Astrocyte (in vitro differentiated cells and primary cell): ENCODE measurements around the gene TENM3. TPM values are rescaled to one million over a fixed set of nuclear protein-coding genes. Genes with fewer than 3 reads are reported as not detected.

Source experiments
- DNase-seq: peaks from one replicate; pipeline ENCODE4 v3.0.0-alpha.2; 2010; ENCODE audit warnings: low read depth
- FAIRE-seq: peaks from 2 replicates; lab custom pipeline; 2011; peaks lifted over from hg19 to GRCh38; lab: Jason Lieb, UNC
- H2AFZ ChIP-seq: 2 replicates; pipeline ENCODE4 v1.6.0; 2012; ENCODE audit warnings: low read depth, low read length, inconsistent platforms
- H3K27ac ChIP-seq: 2 replicates; pipeline ENCODE4 v1.5.1; 2011; ENCODE audit warnings: low read depth, low read length, inconsistent platforms
- H3K27me3 ChIP-seq: 2 replicates; pipeline ENCODE4 v1.6.0; 2011; ENCODE audit warnings: low read length, inconsistent platforms; ENCODE audit not compliant: insufficient read depth
- H3K36me3 ChIP-seq: 2 replicates; pipeline ENCODE4 v1.5.1; 2011; ENCODE audit warnings: low read length, inconsistent platforms; ENCODE audit not compliant: insufficient read depth
- H3K4me1 ChIP-seq: 2 replicates; pipeline ENCODE4 v1.5.1; 2011; ENCODE audit warnings: low read length, inconsistent platforms; ENCODE audit not compliant: insufficient read depth
- H3K4me2 ChIP-seq: 2 replicates; pipeline ENCODE4 v1.6.0; 2012; ENCODE audit warnings: low read length, inconsistent platforms
- H3K4me3 ChIP-seq: 2 replicates; pipeline ENCODE4 v1.5.1; 2011; ENCODE audit warnings: low read depth, mild to moderate bottlenecking, low read length, inconsistent platforms; ENCODE audit not compliant: insufficient read depth
- H3K79me2 ChIP-seq: 2 replicates; pipeline ENCODE4 v1.6.0; 2012; ENCODE audit warnings: mild to moderate bottlenecking, low read length, inconsistent platforms; ENCODE audit not compliant: insufficient read depth
- H3K9ac ChIP-seq: 2 replicates; pipeline ENCODE4 v1.6.0; 2012; ENCODE audit warnings: mild to moderate bottlenecking, low read length, inconsistent platforms
- H3K9me3 ChIP-seq: 2 replicates; pipeline ENCODE4 v1.5.1; 2012; ENCODE audit warnings: low read depth, mild to moderate bottlenecking, low read length, inconsistent platforms; ENCODE audit not compliant: insufficient read depth
- H4K20me1 ChIP-seq: 2 replicates; pipeline ENCODE4 v1.6.0; 2012; ENCODE audit warnings: low read length, inconsistent platforms; ENCODE audit not compliant: insufficient read depth
- H3K27ac Mint-ChIP-seq: one replicate; pipeline ENCODE4 v1.8.0; 2021; ENCODE audit warnings: mild to moderate bottlenecking, mixed read lengths; ENCODE audit not compliant: unreplicated experiment
- H3K27me3 Mint-ChIP-seq: one replicate; pipeline ENCODE4 v1.8.0; 2021; ENCODE audit warnings: low read depth, mixed read lengths; ENCODE audit not compliant: unreplicated experiment
- H3K36me3 Mint-ChIP-seq: one replicate; pipeline ENCODE4 v1.8.0; 2021; ENCODE audit warnings: low read depth, mixed read lengths; ENCODE audit not compliant: unreplicated experiment
- H3K4me1 Mint-ChIP-seq: one replicate; pipeline ENCODE4 v1.8.0; 2021; ENCODE audit warnings: low read depth, mixed read lengths; ENCODE audit not compliant: unreplicated experiment
- H3K4me3 Mint-ChIP-seq: one replicate; pipeline ENCODE4 v1.8.0; 2021; ENCODE audit warnings: mild to moderate bottlenecking, moderate library complexity, mixed read lengths; ENCODE audit not compliant: unreplicated experiment
- H3K9me3 Mint-ChIP-seq: one replicate; pipeline ENCODE4 v1.8.0; 2021; ENCODE audit warnings: mild to moderate bottlenecking, mixed read lengths; ENCODE audit not compliant: unreplicated experiment
- CTCF ChIP-seq: IDR thresholded peaks from 2 replicates; pipeline ENCODE4 v1.5.1; 2011; ENCODE audit warnings: low read depth, mild to moderate bottlenecking, inconsistent platforms, low read length, moderate library complexity; ENCODE audit not compliant: insufficient read depth
- EZH2 ChIP-seq: IDR thresholded peaks from 2 replicates; pipeline ENCODE4 v1.6.1; 2012; ENCODE audit warnings: mild to moderate bottlenecking, low read length, inconsistent platforms; ENCODE audit not compliant: insufficient read depth
- total RNA-seq: library from RNA; stranded (reverse); gene quantifications from 2 replicates; pipeline ENCODE4 v1.2.1, GENCODE V29; 2021

Gene TENM3
- total RNA-seq, 1 donor from 2014 or later, result 127 TPM

GRCh38 chr4:182528819-182529218 is 285.6 kb downstream of the TENM3 start:
- Mint-ChIP-seq H3K4me1 (peaks cover 21% of the 10 kb centered on the region), H3K4me3 (no peak overlapping the region), H3K36me3 (peaks cover 4% of the 10 kb centered on the region), H3K27me3 (no peaks in the 10 kb centered on the region), H3K9me3 (no peaks in the 10 kb centered on the region), H3K27ac (no peak overlapping the region)
- no peaks in the 10 kb centered on the region for H3K9me3 ChIP-seq
- H4K20me1 ChIP-seq, result peaks cover 24% of the 10 kb centered on the region
- no peak overlapping the region for H3K9ac ChIP-seq
- no peaks in the 10 kb centered on the region for H3K36me3 ChIP-seq
- peaks cover 24% of the 10 kb centered on the region for H3K79me2 ChIP-seq
- no peak overlapping the region for H3K4me3 ChIP-seq
- H2AFZ ChIP-seq, result no peak overlapping the region
- peaks cover 11% of the 10 kb centered on the region for H3K4me1 ChIP-seq
- H3K27me3 ChIP-seq, result no peaks in the 10 kb centered on the region
- H3K4me2 ChIP-seq, result no peak overlapping the region
- FAIRE-seq (no peak), DNase-seq (no peak)
- H3K27ac ChIP-seq, result no peak overlapping the region
- TF ChIP-seq EZH2, result no peak
- TF ChIP-seq CTCF, result no peak

GRCh38 chr4:182530451-182530850 is 287.2 kb downstream of the TENM3 start:
- peaks cover 30% of the 10 kb centered on the region for H3K4me1 Mint-ChIP-seq
- no peak overlapping the region for H3K27ac Mint-ChIP-seq
- Histone ChIP-seq H3K4me2 (no peak overlapping the region), H3K27me3 (no peaks in the 10 kb centered on the region), H3K27ac (no peak overlapping the region), H2AFZ (no peak overlapping the region), H3K4me3 (no peak overlapping the region), H3K4me1 (peaks cover 15% of the 10 kb centered on the region), H3K9ac (no peak overlapping the region), H3K79me2 (peaks cover 33% of the 10 kb centered on the region), H3K9me3 (no peaks in the 10 kb centered on the region), H4K20me1 (peaks cover 28% of the 10 kb centered on the region), H3K36me3 (no peaks in the 10 kb centered on the region)
- no peaks in the 10 kb centered on the region for H3K27me3 Mint-ChIP-seq
- FAIRE-seq (no peak), DNase-seq (no peak)
- H3K9me3 Mint-ChIP-seq, result no peaks in the 10 kb centered on the region
- TF ChIP-seq CTCF (no peak), EZH2 (no peak)
- no peak overlapping the region for H3K4me3 Mint-ChIP-seq
- H3K36me3 Mint-ChIP-seq, result peaks cover 4% of the 10 kb centered on the region

GRCh38 chr4:182531555-182532162 is 288.5 kb downstream of the TENM3 start:
- H3K36me3 ChIP-seq, result no peaks in the 10 kb centered on the region
- no peak overlapping the region for H3K4me2 ChIP-seq
- Mint-ChIP-seq H3K4me1 (peaks cover 30% of the 10 kb centered on the region), H3K27ac (peak overlapping the region; percentile 90), H3K9me3 (no peaks in the 10 kb centered on the region), H3K4me3 (no peak overlapping the region), H3K27me3 (no peaks in the 10 kb centered on the region), H3K36me3 (peaks cover 2% of the 10 kb centered on the region)
- FAIRE-seq, result no peak
- H4K20me1 ChIP-seq, result peaks cover 28% of the 10 kb centered on the region
- H3K27ac ChIP-seq, result no peak overlapping the region
- H2AFZ ChIP-seq, result no peak overlapping the region
- no peaks in the 10 kb centered on the region for H3K9me3 ChIP-seq
- TF ChIP-seq EZH2 (no peak), CTCF (no peak)
- no peaks in the 10 kb centered on the region for H3K27me3 ChIP-seq
- DNase-seq, result peak; percentile 38
- peaks cover 34% of the 10 kb centered on the region for H3K79me2 ChIP-seq
- H3K4me3 ChIP-seq, result no peak overlapping the region
- H3K4me1 ChIP-seq, result peaks cover 15% of the 10 kb centered on the region
- H3K9ac ChIP-seq, result no peak overlapping the region
